H1 (cell line): ENCODE data around the gene SRPRB. TPM values are rescaled to one million over a fixed set of nuclear protein-coding genes. Genes with fewer than 3 reads are reported as not detected.

Experiments
- CBX8 ChIP-seq: fragments of 300-800, 300-1000 bp; sonication (generic); IDR thresholded peaks from 2 replicates; pipeline ENCODE4 v1.7.1; 2016; ENCODE audit warnings: low read depth, low read length, borderline replicate concordance
- CHD2 ChIP-seq: IDR thresholded peaks from 2 replicates; pipeline ENCODE4 v1.6.1; 2012; ENCODE audit warnings: low read length, improper control_type of control experiment
- EP300 ChIP-seq, 2 experiments: IDR thresholded peaks; 1 replicate in 1 of 2; 2 replicates in 1 of 2; pipeline ENCODE4 v1.6.1; 2011 to 2012; ENCODE audit warnings: low read depth in 2 of 2, low read length in 2 of 2, mild to moderate bottlenecking in 2 of 2, borderline replicate concordance in 1 of 2, inconsistent platforms in 1 of 2, moderate library complexity in 1 of 2
- MAX ChIP-seq: IDR thresholded peaks from 2 replicates; pipeline ENCODE4 v1.6.1; 2012; ENCODE audit warnings: inconsistent platforms
- RBBP5 ChIP-seq: IDR thresholded peaks from 2 replicates; pipeline ENCODE4 v1.7.1; 2012; ENCODE audit warnings: low read depth, mild to moderate bottlenecking, inconsistent platforms, low read length, moderate library complexity, borderline replicate concordance
- SIRT6 ChIP-seq: IDR thresholded peaks from one replicate; pipeline ENCODE4 v1.7.1; 2012; ENCODE audit warnings: low read length, inconsistent platforms
- SIX5 ChIP-seq: IDR thresholded peaks from 2 replicates; pipeline ENCODE4 v1.6.1; 2011; ENCODE audit warnings: mild to moderate bottlenecking, low read depth, low read length
- SP1 ChIP-seq: IDR thresholded peaks from 2 replicates; pipeline ENCODE4 v1.6.1; 2011; ENCODE audit warnings: low read depth, low read length
- SP4 ChIP-seq: IDR thresholded peaks from 2 replicates; pipeline ENCODE4 v1.6.1; 2012; ENCODE audit warnings: low read length, inconsistent platforms
- ZNF274 ChIP-seq: IDR thresholded peaks from 2 replicates; pipeline ENCODE4 v1.7.0; 2012; ENCODE audit warnings: low read length, borderline replicate concordance; ENCODE audit errors: extremely low read depth
- polyA plus RNA-seq, 7 experiments: library from polyadenylated mRNA; depleted of rRNA in 3 of 7; stranded (reverse) in 5 of 7; unstranded in 2 of 7; fragments of >200 nt in 5 of 7; fragments of 200-250 nt in 2 of 7; gene quantifications; 1 replicate in 5 of 7; 2 replicates in 1 of 7; 4 replicates in 1 of 7; pipeline versions ENCODE4 v1.2.1 to v1.2.3, GENCODE V29; 2011 to 2013; ENCODE audit warnings: missing spikeins in 2 of 7, mixed read lengths in 2 of 7
- total RNA-seq: library from RNA; stranded (reverse); fragmentation: NEBNext Ultra II Directional; extraction: Animal tissue kit (Norgen Biotek cat#: 25700); gene quantifications from 2 replicates; pipeline ENCODE4 v1.2.1, GENCODE V29; 2021
- TF ChIP-seq, protein P1 (sequence below): fragments of 300-600 bp; sonication (generic); IDR thresholded peaks from 2 replicates; pipeline ENCODE4 v1.7.1; 2012; ENCODE audit warnings: low read length, moderate library complexity, mild to moderate bottlenecking, inconsistent platforms; ENCODE audit not compliant: insufficient replicate concordance

The SRPRB gene
- total and polyA plus RNA-seq, 2 of the 8 experiments (the other 6 are each of a cell fraction or from before 2014, with no cell fraction given): 15.9 to 49.8 TPM

- TF ChIP-seq, protein P1, sequence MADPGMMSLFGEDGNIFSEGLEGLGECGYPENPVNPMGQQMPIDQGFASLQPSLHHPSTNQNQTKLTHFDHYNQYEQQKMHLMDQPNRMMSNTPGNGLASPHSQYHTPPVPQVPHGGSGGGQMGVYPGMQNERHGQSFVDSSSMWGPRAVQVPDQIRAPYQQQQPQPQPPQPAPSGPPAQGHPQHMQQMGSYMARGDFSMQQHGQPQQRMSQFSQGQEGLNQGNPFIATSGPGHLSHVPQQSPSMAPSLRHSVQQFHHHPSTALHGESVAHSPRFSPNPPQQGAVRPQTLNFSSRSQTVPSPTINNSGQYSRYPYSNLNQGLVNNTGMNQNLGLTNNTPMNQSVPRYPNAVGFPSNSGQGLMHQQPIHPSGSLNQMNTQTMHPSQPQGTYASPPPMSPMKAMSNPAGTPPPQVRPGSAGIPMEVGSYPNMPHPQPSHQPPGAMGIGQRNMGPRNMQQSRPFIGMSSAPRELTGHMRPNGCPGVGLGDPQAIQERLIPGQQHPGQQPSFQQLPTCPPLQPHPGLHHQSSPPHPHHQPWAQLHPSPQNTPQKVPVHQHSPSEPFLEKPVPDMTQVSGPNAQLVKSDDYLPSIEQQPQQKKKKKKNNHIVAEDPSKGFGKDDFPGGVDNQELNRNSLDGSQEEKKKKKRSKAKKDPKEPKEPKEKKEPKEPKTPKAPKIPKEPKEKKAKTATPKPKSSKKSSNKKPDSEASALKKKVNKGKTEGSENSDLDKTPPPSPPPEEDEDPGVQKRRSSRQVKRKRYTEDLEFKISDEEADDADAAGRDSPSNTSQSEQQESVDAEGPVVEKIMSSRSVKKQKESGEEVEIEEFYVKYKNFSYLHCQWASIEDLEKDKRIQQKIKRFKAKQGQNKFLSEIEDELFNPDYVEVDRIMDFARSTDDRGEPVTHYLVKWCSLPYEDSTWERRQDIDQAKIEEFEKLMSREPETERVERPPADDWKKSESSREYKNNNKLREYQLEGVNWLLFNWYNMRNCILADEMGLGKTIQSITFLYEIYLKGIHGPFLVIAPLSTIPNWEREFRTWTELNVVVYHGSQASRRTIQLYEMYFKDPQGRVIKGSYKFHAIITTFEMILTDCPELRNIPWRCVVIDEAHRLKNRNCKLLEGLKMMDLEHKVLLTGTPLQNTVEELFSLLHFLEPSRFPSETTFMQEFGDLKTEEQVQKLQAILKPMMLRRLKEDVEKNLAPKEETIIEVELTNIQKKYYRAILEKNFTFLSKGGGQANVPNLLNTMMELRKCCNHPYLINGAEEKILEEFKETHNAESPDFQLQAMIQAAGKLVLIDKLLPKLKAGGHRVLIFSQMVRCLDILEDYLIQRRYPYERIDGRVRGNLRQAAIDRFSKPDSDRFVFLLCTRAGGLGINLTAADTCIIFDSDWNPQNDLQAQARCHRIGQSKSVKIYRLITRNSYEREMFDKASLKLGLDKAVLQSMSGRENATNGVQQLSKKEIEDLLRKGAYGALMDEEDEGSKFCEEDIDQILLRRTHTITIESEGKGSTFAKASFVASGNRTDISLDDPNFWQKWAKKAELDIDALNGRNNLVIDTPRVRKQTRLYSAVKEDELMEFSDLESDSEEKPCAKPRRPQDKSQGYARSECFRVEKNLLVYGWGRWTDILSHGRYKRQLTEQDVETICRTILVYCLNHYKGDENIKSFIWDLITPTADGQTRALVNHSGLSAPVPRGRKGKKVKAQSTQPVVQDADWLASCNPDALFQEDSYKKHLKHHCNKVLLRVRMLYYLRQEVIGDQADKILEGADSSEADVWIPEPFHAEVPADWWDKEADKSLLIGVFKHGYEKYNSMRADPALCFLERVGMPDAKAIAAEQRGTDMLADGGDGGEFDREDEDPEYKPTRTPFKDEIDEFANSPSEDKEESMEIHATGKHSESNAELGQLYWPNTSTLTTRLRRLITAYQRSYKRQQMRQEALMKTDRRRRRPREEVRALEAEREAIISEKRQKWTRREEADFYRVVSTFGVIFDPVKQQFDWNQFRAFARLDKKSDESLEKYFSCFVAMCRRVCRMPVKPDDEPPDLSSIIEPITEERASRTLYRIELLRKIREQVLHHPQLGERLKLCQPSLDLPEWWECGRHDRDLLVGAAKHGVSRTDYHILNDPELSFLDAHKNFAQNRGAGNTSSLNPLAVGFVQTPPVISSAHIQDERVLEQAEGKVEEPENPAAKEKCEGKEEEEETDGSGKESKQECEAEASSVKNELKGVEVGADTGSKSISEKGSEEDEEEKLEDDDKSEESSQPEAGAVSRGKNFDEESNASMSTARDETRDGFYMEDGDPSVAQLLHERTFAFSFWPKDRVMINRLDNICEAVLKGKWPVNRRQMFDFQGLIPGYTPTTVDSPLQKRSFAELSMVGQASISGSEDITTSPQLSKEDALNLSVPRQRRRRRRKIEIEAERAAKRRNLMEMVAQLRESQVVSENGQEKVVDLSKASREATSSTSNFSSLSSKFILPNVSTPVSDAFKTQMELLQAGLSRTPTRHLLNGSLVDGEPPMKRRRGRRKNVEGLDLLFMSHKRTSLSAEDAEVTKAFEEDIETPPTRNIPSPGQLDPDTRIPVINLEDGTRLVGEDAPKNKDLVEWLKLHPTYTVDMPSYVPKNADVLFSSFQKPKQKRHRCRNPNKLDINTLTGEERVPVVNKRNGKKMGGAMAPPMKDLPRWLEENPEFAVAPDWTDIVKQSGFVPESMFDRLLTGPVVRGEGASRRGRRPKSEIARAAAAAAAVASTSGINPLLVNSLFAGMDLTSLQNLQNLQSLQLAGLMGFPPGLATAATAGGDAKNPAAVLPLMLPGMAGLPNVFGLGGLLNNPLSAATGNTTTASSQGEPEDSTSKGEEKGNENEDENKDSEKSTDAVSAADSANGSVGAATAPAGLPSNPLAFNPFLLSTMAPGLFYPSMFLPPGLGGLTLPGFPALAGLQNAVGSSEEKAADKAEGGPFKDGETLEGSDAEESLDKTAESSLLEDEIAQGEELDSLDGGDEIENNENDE: no peak
- TF ChIP-seq MAX (no peak), SP1 (no peak), CHD2 (no peak), ZNF274 (no peak), SP4 (no peak), RBBP5 (no peak), CBX8 (no peak), EP300 (IDR thresholded peaks at IDR 0.05; ENCODE audit: borderline replicate concordance in 1 of 2, low read depth in 2 of 2, low read length in 2 of 2) (no peak), SIX5 (no peak), SIRT6 (no peak)
- TF ChIP-seq, all 59 proteins: peak for 0
These were observed 20.5 kb downstream of the SRPRB start (continued) for GRCh38 chr3:133825969-133826727.
